Fibroblast of lung (primary cell): ENCODE results near the gene PHOSPHO2.

Experiments used
- EZH2 ChIP-seq: IDR thresholded peaks from 2 replicates; pipeline ENCODE4 v1.5.1; 2012; ENCODE audit warnings: low read length, control low read depth, mild to moderate bottlenecking; ENCODE audit errors: missing control alignments
- TF ChIP-seq, protein P1 (sequence below), 2 donors: IDR thresholded peaks in 1 of 2; conservative IDR thresholded peaks in 1 of 2; 1 replicate in 1 of 2; 2 replicates in 1 of 2; pipeline ENCODE4 v1.5.1; 2011 to 2012; ENCODE audit warnings: low read length in 2 of 2, control low read depth in 1 of 2, inconsistent platforms in 1 of 2, low read depth in 1 of 2, mild to moderate bottlenecking in 1 of 2

DNA sequence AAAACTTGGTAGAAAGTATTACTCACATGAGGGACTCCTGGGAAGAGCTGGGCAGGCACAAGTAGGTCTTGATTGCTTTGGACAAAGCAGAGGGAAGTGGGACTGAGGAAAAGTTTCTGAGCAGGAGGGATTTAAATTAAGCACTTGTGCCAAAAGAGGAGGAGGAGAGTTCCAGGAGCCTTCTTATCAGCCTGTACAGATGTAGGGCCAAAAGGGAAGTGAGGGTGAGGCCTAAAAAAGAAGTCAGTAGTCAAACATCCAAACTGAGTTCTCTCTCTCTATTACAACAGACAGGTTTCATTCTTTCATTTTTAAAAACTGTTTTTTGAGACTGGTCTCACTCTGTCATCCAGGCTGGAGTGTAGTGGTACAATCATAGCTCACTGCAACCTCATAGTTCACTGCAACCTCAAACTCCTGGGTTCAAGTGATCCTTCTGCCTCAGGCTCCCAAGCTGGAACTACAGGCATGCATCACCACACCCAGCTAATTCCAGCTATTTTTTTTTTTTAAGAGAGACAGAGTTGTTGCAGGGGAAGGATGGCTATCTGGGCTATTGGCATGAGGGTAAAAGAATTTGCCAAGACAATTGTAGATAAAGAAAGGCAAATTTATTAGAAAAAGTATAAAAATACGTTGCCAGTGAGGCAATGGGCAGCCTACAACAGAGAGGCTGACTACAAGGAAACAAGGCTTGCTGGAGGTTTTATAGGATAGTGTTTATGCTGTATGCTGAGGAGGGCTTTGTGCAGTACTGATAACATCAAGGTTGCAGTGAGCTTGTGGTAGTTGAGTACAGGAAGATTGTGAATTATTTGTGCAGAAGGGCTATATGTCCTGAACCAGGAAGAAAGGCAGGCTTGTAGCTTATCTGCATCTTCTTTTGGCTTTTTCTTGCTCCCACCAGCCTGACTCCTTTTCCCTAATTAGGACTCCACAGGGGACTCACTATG, 29.0 kb upstream of the PHOSPHO2 start:
- TF ChIP-seq, protein P1, sequence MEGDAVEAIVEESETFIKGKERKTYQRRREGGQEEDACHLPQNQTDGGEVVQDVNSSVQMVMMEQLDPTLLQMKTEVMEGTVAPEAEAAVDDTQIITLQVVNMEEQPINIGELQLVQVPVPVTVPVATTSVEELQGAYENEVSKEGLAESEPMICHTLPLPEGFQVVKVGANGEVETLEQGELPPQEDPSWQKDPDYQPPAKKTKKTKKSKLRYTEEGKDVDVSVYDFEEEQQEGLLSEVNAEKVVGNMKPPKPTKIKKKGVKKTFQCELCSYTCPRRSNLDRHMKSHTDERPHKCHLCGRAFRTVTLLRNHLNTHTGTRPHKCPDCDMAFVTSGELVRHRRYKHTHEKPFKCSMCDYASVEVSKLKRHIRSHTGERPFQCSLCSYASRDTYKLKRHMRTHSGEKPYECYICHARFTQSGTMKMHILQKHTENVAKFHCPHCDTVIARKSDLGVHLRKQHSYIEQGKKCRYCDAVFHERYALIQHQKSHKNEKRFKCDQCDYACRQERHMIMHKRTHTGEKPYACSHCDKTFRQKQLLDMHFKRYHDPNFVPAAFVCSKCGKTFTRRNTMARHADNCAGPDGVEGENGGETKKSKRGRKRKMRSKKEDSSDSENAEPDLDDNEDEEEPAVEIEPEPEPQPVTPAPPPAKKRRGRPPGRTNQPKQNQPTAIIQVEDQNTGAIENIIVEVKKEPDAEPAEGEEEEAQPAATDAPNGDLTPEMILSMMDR (conservative IDR thresholded peaks at IDR 0.05 in 1 of 2, IDR thresholded peaks at IDR 0.05 in 1 of 2; ENCODE audit: low read depth in 1 of 2, low read length in 2 of 2): no peak
- no peak for TF ChIP-seq EZH2
